Ishikawa (cell line): ENCODE results near the gene SSR4.

Experiments
- CEBPB ChIP-seq: IDR thresholded peaks from 2 replicates; pipeline ENCODE4 v1.6.1; 2012
- CREB1 ChIP-seq: IDR thresholded peaks from 2 replicates; pipeline ENCODE4 v1.6.1; 2012; ENCODE audit warnings: low read depth
- EGR1 ChIP-seq: IDR thresholded peaks from 2 replicates; pipeline ENCODE4 v1.6.1; 2012
- EP300 ChIP-seq: IDR thresholded peaks from 2 replicates; pipeline ENCODE4 v1.6.1; 2012; ENCODE audit warnings: borderline replicate concordance
- FOXM1 ChIP-seq: IDR thresholded peaks from 2 replicates; pipeline ENCODE4 v1.6.1; 2012; ENCODE audit warnings: low read depth, borderline replicate concordance
- MAX ChIP-seq: IDR thresholded peaks from 2 replicates; pipeline ENCODE4 v1.6.1; 2012
- NFIC ChIP-seq: IDR thresholded peaks from 2 replicates; pipeline ENCODE4 v1.6.1; 2012
- RAD21 ChIP-seq: IDR thresholded peaks from 2 replicates; pipeline ENCODE4 v1.6.1; 2012; ENCODE audit warnings: low read depth
- TAF1 ChIP-seq: IDR thresholded peaks from 2 replicates; pipeline ENCODE4 v1.6.1; 2012; ENCODE audit warnings: low read depth, mild to moderate bottlenecking
- TCF12 ChIP-seq: IDR thresholded peaks from 2 replicates; pipeline ENCODE4 v1.6.1; 2012; ENCODE audit warnings: low read depth
- TEAD4 ChIP-seq: IDR thresholded peaks from 2 replicates; pipeline ENCODE4 v1.6.1; 2012
- USF1 ChIP-seq: IDR thresholded peaks from 2 replicates; pipeline ENCODE4 v1.6.1; 2012
- YY1 ChIP-seq: IDR thresholded peaks from 2 replicates; pipeline ENCODE4 v1.6.1; 2012; ENCODE audit warnings: low read depth
- ZBTB7A ChIP-seq: IDR thresholded peaks from 2 replicates; pipeline ENCODE4 v1.6.1; 2012; ENCODE audit warnings: low read depth
- TF ChIP-seq, protein P1 (sequence below): IDR thresholded peaks from 2 replicates; pipeline ENCODE4 v1.6.1; 2012; ENCODE audit warnings: low read depth, mild to moderate bottlenecking

The SSR4 gene

GRCh38 chrX:153764786-153765137 lies 29.7 kb upstream of the SSR4 start:
- no peak for TF ChIP-seq EP300
- TF ChIP-seq EGR1, result no peak
- TF ChIP-seq MAX, result no peak
- no peak for TF ChIP-seq TAF1
- no peak for TF ChIP-seq ZBTB7A
- TF ChIP-seq TEAD4, result no peak
- TF ChIP-seq RAD21, result no peak
- TF ChIP-seq USF1, result no peak
- TF ChIP-seq CEBPB, result no peak
- TF ChIP-seq NFIC, result no peak
- no peak for TF ChIP-seq FOXM1
- no peak for TF ChIP-seq TCF12
- TF ChIP-seq YY1, result no peak

DNA sequence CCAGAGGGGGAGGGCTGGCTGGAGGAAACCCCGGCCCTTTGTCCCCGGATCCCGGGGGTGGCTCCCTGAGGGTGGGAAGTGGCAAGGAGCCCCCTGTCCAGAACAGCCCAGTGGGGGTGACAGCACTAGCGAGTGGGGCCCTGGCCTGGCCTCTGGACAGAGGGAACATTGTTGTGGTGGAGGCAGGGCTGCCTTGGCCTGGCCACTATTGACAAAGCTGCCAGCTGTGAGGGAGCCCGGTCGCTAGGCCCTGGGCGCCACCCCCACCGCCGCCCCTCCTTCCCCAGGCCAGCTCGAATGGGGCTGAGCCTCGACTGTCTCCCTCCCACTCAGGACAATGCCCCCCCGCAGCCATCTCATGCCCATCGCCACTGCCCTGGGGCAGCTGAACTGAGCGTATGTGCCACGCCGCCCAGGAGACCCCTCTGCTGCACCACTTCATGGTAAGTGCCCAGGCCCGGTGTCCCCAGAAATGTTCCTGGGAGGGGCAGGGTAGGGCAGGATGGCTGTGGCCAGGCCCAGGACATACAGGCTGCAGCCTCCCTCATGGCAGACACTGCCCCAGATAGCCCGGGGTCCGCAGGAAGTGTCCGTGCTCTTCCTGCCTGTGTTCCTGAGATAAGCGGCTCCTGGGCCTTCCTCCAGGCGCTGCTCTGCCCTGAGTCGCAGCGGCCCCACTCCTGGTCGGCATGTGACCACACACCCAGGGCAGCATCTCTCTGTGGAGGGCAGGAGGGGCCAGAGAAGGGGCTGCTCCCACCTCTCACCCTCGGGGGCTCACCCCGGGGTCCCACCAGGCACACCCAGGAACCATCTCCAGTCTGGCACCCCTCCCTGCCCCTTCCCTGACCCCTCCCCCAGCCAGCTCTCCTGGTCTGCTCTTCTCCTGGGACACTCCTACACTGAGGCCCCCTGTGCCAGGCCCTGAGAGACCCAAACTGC lies 29.1 kb upstream of the SSR4 start:
- TF ChIP-seq EGR1 (no peak), CREB1 (no peak), TAF1 (no peak), USF1 (no peak), MAX (no peak), CEBPB (no peak), FOXM1 (no peak), TCF12 (no peak), TEAD4 (no peak), EP300 (no peak), NFIC (no peak)
- TF ChIP-seq, protein P1, sequence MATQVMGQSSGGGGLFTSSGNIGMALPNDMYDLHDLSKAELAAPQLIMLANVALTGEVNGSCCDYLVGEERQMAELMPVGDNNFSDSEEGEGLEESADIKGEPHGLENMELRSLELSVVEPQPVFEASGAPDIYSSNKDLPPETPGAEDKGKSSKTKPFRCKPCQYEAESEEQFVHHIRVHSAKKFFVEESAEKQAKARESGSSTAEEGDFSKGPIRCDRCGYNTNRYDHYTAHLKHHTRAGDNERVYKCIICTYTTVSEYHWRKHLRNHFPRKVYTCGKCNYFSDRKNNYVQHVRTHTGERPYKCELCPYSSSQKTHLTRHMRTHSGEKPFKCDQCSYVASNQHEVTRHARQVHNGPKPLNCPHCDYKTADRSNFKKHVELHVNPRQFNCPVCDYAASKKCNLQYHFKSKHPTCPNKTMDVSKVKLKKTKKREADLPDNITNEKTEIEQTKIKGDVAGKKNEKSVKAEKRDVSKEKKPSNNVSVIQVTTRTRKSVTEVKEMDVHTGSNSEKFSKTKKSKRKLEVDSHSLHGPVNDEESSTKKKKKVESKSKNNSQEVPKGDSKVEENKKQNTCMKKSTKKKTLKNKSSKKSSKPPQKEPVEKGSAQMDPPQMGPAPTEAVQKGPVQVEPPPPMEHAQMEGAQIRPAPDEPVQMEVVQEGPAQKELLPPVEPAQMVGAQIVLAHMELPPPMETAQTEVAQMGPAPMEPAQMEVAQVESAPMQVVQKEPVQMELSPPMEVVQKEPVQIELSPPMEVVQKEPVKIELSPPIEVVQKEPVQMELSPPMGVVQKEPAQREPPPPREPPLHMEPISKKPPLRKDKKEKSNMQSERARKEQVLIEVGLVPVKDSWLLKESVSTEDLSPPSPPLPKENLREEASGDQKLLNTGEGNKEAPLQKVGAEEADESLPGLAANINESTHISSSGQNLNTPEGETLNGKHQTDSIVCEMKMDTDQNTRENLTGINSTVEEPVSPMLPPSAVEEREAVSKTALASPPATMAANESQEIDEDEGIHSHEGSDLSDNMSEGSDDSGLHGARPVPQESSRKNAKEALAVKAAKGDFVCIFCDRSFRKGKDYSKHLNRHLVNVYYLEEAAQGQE, result no peak

GRCh38 chrX:153766098-153766817 lies 28.2 kb upstream of the SSR4 start:
- TF ChIP-seq CREB1, result no peak
- TF ChIP-seq, protein P1, result no peak
- no peak for TF ChIP-seq ZBTB7A
- no peak for TF ChIP-seq TEAD4
- TF ChIP-seq EP300, result no peak
- no peak for TF ChIP-seq FOXM1
- TF ChIP-seq CEBPB, result no peak
- no peak for TF ChIP-seq MAX
- no peak for TF ChIP-seq TCF12
- TF ChIP-seq USF1, result no peak
- TF ChIP-seq NFIC, result no peak

- TF ChIP-seq MAX (no peak), CEBPB (no peak), TAF1 (no peak), NFIC (no peak), ZBTB7A (no peak), YY1 (no peak), RAD21 (no peak), EGR1 (no peak), CREB1 (no peak), TCF12 (no peak), TEAD4 (no peak), FOXM1 (no peak), EP300 (no peak), USF1 (no peak)
- TF ChIP-seq, protein P1, result no peak
Observed at GRCh38 chrX:153766871-153767673, 27.4 kb upstream of the SSR4 start.
